MM.1S (cell line): ENCODE results near the gene FKBP14.

ENCODE experiments used
- DNase-seq: peaks from one replicate; pipeline ENCODE4 v3.0.0-alpha.2; 2015
- H2AFZ ChIP-seq: fragments of 300-600 bp; sonication (generic); 2 replicates; pipeline ENCODE4 v1.6.0; 2016; ENCODE audit warnings: antibody characterized with exemption, low read length
- H3F3A ChIP-seq: fragments of 300-600 bp; sonication (generic); 2 replicates; pipeline ENCODE4 v1.6.1; 2016; ENCODE audit warnings: mild to moderate bottlenecking, antibody characterized with exemption, low read length, moderate library complexity, mixed read lengths; ENCODE audit not compliant: insufficient read depth
- H3K27ac ChIP-seq: fragments of 300-600 bp; sonication (generic); 2 replicates; pipeline ENCODE4 v1.5.1; 2016; ENCODE audit warnings: mild to moderate bottlenecking, low read length
- H3K27me3 ChIP-seq: fragments of 300-600 bp; sonication (generic); replicated peaks from 2 replicates; pipeline ENCODE4 v1.6.0; 2016; ENCODE audit warnings: low read length; ENCODE audit not compliant: insufficient read depth
- H3K36me3 ChIP-seq: fragments of 300-600 bp; sonication (generic); replicated peaks from 2 replicates; pipeline ENCODE4 v1.6.1; 2016; ENCODE audit warnings: mild to moderate bottlenecking, low read length, mixed read lengths; ENCODE audit not compliant: insufficient read depth
- H3K4me1 ChIP-seq: fragments of 300-600 bp; sonication (generic); 2 replicates; pipeline ENCODE4 v1.6.1; 2016; ENCODE audit warnings: low read length, mixed read lengths
- H3K4me2 ChIP-seq: fragments of 300-600 bp; sonication (generic); 2 replicates; pipeline ENCODE4 v1.6.0; 2016; ENCODE audit warnings: low read depth, low read length
- H3K4me3 ChIP-seq: fragments of 300-600 bp; sonication (generic); 2 replicates; pipeline ENCODE4 v1.5.1; 2016; ENCODE audit warnings: low read length, mixed read lengths
- H3K79me2 ChIP-seq: fragments of 300-600 bp; sonication (generic); 2 replicates; pipeline ENCODE4 v1.6.1; 2016; ENCODE audit warnings: mixed run types, low read length, mixed read lengths
- H3K9ac ChIP-seq: fragments of 300-600 bp; sonication (generic); 2 replicates; pipeline ENCODE4 v1.6.1; 2016; ENCODE audit warnings: low read length, mixed read lengths
- H3K9me2 ChIP-seq: fragments of 300-600 bp; sonication (generic); replicated peaks from 2 replicates; pipeline ENCODE4 v1.6.1; 2016; ENCODE audit warnings: mild to moderate bottlenecking, low read length, mixed read lengths; ENCODE audit not compliant: insufficient read depth
- H3K9me3 ChIP-seq: fragments of 300-600 bp; sonication (generic); replicated peaks from 2 replicates; pipeline ENCODE4 v1.6.1; 2016; ENCODE audit warnings: mild to moderate bottlenecking, low read length, mixed read lengths; ENCODE audit not compliant: insufficient read depth
- H4K20me1 ChIP-seq: fragments of 300-600 bp; sonication (generic); 2 replicates; pipeline ENCODE4 v1.6.1; 2016; ENCODE audit warnings: mild to moderate bottlenecking, low read length, moderate library complexity, mixed read lengths; ENCODE audit not compliant: insufficient read depth
- EZH2 ChIP-seq: fragments of 300-600 bp; sonication (generic); optimal IDR thresholded peaks from 2 replicates; pipeline ENCODE3; 2017; ENCODE audit warnings: low read depth, mild to moderate bottlenecking, antibody characterized with exemption, low read length, mixed read lengths
- EZH2phosphoT487 ChIP-seq: fragments of 300-600 bp; sonication (generic); IDR thresholded peaks from 2 replicates; pipeline ENCODE4 v1.6.1; 2018; ENCODE audit warnings: antibody characterized with exemption, low read length
- TF ChIP-seq, protein P1 (sequence below): fragments of 300-600 bp; sonication (generic); IDR thresholded peaks from 2 replicates; pipeline ENCODE4 v1.5.1; 2016; ENCODE audit warnings: antibody characterized with exemption, low read length, mixed read lengths

FKBP14 gene

DNA sequence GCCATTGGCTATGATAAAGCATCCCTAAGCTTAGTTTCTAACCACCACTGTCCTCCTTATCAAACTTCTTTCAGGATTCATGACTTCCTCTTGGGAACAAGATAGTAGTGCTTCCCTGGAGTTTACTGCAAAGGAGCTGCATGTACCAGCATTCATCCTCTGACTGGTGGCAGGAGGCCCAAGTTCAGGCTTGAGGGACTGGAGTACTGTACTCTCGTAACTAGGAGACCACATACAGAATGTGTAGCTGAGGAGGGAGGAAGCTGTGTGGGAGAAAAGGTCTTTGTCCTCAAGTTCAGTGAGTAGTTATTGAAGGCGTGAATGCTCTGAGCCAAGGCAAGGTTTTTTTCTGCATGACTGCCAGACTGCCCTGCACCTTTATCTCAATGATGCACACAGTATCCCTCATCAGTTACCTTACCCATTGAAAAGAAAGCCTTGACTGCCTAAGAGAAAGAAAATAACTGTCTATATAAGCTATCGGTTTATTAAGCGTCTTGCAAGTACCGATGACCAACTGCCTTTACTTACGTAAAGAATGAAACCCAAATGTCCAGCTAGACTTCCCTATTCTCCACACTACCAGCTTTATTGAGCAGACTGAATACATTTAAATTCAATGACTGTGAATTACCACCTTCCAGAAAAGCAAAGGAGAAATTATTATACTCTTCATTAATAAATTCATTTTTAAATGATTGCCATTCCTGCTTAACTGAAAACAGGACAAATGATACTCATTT, 49.7 kb downstream of the FKBP14 start:
- no peaks in the 10 kb centered on the region for H4K20me1 ChIP-seq
- H3K4me1 ChIP-seq, result no peaks in the 10 kb centered on the region
- no peak overlapping the region for H3K4me3 ChIP-seq
- no peak overlapping the region for H3K27ac ChIP-seq
- H3K9ac ChIP-seq, result no peak overlapping the region
- no peaks in the 10 kb centered on the region for H3K27me3 ChIP-seq
- no peaks in the 10 kb centered on the region; the same call in 1 of the 2 replicates for H3K9me3 ChIP-seq
- H3K36me3 ChIP-seq, result no peaks in the 10 kb centered on the region
- H2AFZ ChIP-seq, result no peak overlapping the region
- H3K9me2 ChIP-seq, result no peaks in the 10 kb centered on the region
- no peak for DNase-seq
- no peaks in the 10 kb centered on the region for H3K79me2 ChIP-seq
- H3F3A ChIP-seq, result no peaks in the 10 kb centered on the region
- TF ChIP-seq, protein P1, sequence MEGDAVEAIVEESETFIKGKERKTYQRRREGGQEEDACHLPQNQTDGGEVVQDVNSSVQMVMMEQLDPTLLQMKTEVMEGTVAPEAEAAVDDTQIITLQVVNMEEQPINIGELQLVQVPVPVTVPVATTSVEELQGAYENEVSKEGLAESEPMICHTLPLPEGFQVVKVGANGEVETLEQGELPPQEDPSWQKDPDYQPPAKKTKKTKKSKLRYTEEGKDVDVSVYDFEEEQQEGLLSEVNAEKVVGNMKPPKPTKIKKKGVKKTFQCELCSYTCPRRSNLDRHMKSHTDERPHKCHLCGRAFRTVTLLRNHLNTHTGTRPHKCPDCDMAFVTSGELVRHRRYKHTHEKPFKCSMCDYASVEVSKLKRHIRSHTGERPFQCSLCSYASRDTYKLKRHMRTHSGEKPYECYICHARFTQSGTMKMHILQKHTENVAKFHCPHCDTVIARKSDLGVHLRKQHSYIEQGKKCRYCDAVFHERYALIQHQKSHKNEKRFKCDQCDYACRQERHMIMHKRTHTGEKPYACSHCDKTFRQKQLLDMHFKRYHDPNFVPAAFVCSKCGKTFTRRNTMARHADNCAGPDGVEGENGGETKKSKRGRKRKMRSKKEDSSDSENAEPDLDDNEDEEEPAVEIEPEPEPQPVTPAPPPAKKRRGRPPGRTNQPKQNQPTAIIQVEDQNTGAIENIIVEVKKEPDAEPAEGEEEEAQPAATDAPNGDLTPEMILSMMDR, result no peak
- H3K4me2 ChIP-seq, result no peak overlapping the region

DNA sequence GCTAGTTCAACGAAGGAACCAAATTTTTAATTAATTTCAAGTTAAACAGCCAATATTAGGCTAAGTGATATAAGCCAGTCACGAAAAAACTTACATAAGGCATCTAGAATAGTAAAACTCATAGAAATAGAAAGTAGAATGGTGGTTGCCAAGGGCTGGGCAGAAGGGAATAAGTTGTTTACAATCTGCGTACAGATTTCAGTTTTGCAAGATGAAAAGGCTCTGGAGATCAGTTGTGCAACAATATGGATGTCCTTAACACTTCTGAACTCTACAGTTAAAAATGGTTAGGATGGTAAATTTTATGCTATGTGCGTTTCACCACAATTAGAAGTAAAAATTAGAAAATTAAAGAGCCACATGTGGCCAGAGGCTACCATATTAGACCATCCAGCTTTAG, 50.2 kb downstream of the FKBP14 start:
- Histone ChIP-seq H3K27me3 (no peaks in the 10 kb centered on the region), H3K79me2 (no peaks in the 10 kb centered on the region), H2AFZ (no peak overlapping the region), H3K27ac (no peak overlapping the region), H3K4me2 (no peak overlapping the region), H3K9me2 (no peaks in the 10 kb centered on the region), H3F3A (no peaks in the 10 kb centered on the region), H3K9ac (no peak overlapping the region), H3K9me3 (no peaks in the 10 kb centered on the region; the same call in 1 of the 2 replicates), H3K36me3 (no peaks in the 10 kb centered on the region), H4K20me1 (no peaks in the 10 kb centered on the region), H3K4me3 (no peak overlapping the region), H3K4me1 (no peaks in the 10 kb centered on the region)
- TF ChIP-seq EZH2, result no peak
- TF ChIP-seq EZH2phosphoT487, result no peak
- TF ChIP-seq, protein P1, result no peak
- no peak for DNase-seq

DNA sequence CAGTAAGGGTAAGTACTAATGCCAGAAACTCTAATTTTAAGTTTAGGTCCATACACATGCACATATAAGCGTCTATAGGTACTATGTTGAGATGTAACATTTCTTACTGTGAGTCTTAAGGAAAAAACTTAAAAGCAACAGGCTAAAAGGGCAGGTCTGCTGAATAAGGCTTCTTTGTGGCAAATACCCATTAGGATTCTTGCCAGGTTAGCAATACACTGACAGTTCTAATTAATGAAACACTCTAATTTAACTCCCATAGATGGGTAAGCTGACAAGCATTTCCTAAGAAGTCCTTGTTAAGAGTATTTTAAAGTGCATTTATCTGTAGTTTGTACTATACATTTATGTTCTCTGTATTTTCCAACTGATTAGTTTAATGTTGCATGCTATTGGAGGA, 50.9 kb downstream of the FKBP14 start:
- no peak overlapping the region for H3K9ac ChIP-seq
- TF ChIP-seq EZH2 (no peak), EZH2phosphoT487 (no peak)
- TF ChIP-seq, protein P1, result no peak
- no peak overlapping the region for H3K4me3 ChIP-seq
- no peaks in the 10 kb centered on the region for H3K79me2 ChIP-seq
- no peak for DNase-seq
- no peaks in the 10 kb centered on the region for H3K36me3 ChIP-seq
- no peaks in the 10 kb centered on the region for H3K9me2 ChIP-seq
- no peaks in the 10 kb centered on the region for H3K27me3 ChIP-seq
- no peak overlapping the region for H3K27ac ChIP-seq
- H4K20me1 ChIP-seq, result no peaks in the 10 kb centered on the region
- H3K4me2 ChIP-seq, result no peak overlapping the region
- H3K9me3 ChIP-seq, result no peaks in the 10 kb centered on the region; the same call in 1 of the 2 replicates
- H2AFZ ChIP-seq, result no peak overlapping the region
- H3F3A ChIP-seq, result no peaks in the 10 kb centered on the region
- H3K4me1 ChIP-seq, result no peaks in the 10 kb centered on the region
